ENCODE data around the gene HOOK2.
A peak's percentile ranks its signal among the peaks of the same experiment; 100 is the strongest.

HOOK2 gene

DNA sequence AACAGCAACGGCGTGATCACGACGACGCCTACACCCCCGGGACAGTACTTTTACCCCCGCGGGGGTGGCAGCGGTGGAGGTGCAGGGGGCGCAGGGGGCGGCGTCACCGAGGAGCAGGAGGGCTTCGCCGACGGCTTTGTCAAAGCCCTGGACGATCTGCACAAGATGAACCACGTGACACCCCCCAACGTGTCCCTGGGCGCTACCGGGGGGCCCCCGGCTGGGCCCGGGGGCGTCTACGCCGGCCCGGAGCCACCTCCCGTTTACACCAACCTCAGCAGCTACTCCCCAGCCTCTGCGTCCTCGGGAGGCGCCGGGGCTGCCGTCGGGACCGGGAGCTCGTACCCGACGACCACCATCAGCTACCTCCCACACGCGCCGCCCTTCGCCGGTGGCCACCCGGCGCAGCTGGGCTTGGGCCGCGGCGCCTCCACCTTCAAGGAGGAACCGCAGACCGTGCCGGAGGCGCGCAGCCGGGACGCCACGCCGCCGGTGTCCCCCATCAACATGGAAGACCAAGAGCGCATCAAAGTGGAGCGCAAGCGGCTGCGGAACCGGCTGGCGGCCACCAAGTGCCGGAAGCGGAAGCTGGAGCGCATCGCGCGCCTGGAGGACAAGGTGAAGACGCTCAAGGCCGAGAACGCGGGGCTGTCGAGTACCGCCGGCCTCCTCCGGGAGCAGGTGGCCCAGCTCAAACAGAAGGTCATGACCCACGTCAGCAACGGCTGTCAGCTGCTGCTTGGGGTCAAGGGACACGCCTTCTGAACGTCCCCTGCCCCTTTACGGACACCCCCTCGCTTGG, 16.9 kb upstream of the HOOK2 start (continued):
- peak; percentile 84; the same call in 1 of the 2 replicates for TF ChIP-seq ZNF335 (tag by site-specific recombination; conservative IDR thresholded peaks at IDR 0.05)
- peak; percentile 34; the same call in 1 of the 2 replicates for TF ChIP-seq SP7 (tag by site-specific recombination; IDR thresholded peaks at IDR 0.05)
- TF ChIP-seq, protein P1, sequence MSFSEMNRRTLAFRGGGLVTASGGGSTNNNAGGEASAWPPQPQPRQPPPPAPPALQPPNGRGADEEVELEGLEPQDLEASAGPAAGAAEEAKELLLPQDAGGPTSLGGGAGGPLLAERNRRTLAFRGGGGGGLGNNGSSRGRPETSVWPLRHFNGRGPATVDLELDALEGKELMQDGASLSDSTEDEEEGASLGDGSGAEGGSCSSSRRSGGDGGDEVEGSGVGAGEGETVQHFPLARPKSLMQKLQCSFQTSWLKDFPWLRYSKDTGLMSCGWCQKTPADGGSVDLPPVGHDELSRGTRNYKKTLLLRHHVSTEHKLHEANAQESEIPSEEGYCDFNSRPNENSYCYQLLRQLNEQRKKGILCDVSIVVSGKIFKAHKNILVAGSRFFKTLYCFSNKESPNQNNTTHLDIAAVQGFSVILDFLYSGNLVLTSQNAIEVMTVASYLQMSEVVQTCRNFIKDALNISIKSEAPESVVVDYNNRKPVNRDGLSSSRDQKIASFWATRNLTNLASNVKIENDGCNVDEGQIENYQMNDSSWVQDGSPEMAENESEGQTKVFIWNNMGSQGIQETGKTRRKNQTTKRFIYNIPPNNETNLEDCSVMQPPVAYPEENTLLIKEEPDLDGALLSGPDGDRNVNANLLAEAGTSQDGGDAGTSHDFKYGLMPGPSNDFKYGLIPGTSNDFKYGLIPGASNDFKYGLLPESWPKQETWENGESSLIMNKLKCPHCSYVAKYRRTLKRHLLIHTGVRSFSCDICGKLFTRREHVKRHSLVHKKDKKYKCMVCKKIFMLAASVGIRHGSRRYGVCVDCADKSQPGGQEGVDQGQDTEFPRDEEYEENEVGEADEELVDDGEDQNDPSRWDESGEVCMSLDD (tag by site-specific recombination; IDR thresholded peaks at IDR 0.05): peak; percentile 42
- 0 out of 2 replicates have a peak, but pooled peaks have one; percentile 72 for TF ChIP-seq ZNF501 (tag by site-specific recombination; IDR thresholded peaks at IDR 0.05)
- no peak; the same call in 1 of the 2 replicates for TF ChIP-seq ZBTB21 (tag by site-specific recombination; IDR thresholded peaks at IDR 0.05)
- no peak for TF ChIP-seq KLF10 (tag by site-specific recombination; IDR thresholded peaks at IDR 0.05)
- TF ChIP-seq SETDB1 (IDR thresholded peaks at IDR 0.05; ENCODE audit: insufficient read length, low read length): no peak
- TF ChIP-seq, protein P2, sequence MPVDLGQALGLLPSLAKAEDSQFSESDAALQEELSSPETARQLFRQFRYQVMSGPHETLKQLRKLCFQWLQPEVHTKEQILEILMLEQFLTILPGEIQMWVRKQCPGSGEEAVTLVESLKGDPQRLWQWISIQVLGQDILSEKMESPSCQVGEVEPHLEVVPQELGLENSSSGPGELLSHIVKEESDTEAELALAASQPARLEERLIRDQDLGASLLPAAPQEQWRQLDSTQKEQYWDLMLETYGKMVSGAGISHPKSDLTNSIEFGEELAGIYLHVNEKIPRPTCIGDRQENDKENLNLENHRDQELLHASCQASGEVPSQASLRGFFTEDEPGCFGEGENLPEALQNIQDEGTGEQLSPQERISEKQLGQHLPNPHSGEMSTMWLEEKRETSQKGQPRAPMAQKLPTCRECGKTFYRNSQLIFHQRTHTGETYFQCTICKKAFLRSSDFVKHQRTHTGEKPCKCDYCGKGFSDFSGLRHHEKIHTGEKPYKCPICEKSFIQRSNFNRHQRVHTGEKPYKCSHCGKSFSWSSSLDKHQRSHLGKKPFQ (tag by site-specific recombination; IDR thresholded peaks at IDR 0.05): no peak
- peak; percentile 73 for TF ChIP-seq EGR2 (tag by site-specific recombination; IDR thresholded peaks at IDR 0.05; ENCODE audit: low read depth)
- no peak for TF ChIP-seq ZNF585B (tag by site-specific recombination; IDR thresholded peaks at IDR 0.05)
- no peak; the same call in 1 of the 2 replicates for TF ChIP-seq GLI4 (tag by site-specific recombination; IDR thresholded peaks at IDR 0.05)
- 0 out of 2 replicates have a peak, but pooled peaks have one; percentile 42 for TF ChIP-seq ZNF391 (tag by site-specific recombination; IDR thresholded peaks at IDR 0.05; ENCODE audit: borderline replicate concordance, low read depth)
- TF ChIP-seq ZNF174 (tag by site-specific recombination; IDR thresholded peaks at IDR 0.05): no peak
- TF ChIP-seq, protein P3, sequence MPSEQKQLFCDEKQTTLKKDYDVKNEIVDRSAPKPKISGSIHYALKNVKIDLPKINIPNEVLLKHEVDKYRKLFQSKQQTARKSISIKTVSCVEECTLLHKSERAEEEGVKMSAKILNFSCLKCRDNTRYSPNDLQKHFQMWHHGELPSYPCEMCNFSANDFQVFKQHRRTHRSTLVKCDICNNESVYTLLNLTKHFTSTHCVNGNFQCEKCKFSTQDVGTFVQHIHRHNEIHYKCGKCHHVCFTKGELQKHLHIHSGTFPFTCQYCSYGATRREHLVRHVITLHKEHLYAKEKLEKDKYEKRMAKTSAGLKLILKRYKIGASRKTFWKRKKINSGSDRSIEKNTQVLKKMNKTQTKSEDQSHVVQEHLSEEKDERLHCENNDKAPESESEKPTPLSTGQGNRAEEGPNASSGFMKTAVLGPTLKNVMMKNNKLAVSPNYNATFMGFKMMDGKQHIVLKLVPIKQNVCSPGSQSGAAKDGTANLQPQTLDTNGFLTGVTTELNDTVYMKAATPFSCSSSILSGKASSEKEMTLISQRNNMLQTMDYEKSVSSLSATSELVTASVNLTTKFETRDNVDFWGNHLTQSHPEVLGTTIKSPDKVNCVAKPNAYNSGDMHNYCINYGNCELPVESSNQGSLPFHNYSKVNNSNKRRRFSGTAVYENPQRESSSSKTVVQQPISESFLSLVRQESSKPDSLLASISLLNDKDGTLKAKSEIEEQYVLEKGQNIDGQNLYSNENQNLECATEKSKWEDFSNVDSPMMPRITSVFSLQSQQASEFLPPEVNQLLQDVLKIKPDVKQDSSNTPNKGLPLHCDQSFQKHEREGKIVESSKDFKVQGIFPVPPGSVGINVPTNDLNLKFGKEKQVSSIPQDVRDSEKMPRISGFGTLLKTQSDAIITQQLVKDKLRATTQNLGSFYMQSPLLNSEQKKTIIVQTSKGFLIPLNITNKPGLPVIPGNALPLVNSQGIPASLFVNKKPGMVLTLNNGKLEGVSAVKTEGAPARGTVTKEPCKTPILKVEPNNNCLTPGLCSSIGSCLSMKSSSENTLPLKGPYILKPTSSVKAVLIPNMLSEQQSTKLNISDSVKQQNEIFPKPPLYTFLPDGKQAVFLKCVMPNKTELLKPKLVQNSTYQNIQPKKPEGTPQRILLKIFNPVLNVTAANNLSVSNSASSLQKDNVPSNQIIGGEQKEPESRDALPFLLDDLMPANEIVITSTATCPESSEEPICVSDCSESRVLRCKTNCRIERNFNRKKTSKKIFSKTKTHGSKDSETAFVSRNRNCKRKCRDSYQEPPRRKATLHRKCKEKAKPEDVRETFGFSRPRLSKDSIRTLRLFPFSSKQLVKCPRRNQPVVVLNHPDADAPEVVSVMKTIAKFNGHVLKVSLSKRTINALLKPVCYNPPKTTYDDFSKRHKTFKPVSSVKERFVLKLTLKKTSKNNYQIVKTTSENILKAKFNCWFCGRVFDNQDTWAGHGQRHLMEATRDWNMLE (tag by site-specific recombination; conservative IDR thresholded peaks at IDR 0.05; ENCODE audit: low read depth): no peak
- TF ChIP-seq BCL11A (tag by site-specific recombination; IDR thresholded peaks at IDR 0.05; ENCODE audit: low read depth): peak; percentile 65; the same call in 1 of the 2 replicates
- no peak for TF ChIP-seq ZNF621 (tag by site-specific recombination; IDR thresholded peaks at IDR 0.05)
- TF ChIP-seq, protein P4, sequence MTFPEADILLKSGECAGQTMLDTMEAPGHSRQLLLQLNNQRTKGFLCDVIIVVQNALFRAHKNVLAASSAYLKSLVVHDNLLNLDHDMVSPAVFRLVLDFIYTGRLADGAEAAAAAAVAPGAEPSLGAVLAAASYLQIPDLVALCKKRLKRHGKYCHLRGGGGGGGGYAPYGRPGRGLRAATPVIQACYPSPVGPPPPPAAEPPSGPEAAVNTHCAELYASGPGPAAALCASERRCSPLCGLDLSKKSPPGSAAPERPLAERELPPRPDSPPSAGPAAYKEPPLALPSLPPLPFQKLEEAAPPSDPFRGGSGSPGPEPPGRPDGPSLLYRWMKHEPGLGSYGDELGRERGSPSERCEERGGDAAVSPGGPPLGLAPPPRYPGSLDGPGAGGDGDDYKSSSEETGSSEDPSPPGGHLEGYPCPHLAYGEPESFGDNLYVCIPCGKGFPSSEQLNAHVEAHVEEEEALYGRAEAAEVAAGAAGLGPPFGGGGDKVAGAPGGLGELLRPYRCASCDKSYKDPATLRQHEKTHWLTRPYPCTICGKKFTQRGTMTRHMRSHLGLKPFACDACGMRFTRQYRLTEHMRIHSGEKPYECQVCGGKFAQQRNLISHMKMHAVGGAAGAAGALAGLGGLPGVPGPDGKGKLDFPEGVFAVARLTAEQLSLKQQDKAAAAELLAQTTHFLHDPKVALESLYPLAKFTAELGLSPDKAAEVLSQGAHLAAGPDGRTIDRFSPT (tag by site-specific recombination; IDR thresholded peaks at IDR 0.05): no peak
- no peak for TF ChIP-seq ZNF510 (tag by site-specific recombination; IDR thresholded peaks at IDR 0.05; ENCODE audit: insufficient replicate concordance)
- TF ChIP-seq, protein P5, sequence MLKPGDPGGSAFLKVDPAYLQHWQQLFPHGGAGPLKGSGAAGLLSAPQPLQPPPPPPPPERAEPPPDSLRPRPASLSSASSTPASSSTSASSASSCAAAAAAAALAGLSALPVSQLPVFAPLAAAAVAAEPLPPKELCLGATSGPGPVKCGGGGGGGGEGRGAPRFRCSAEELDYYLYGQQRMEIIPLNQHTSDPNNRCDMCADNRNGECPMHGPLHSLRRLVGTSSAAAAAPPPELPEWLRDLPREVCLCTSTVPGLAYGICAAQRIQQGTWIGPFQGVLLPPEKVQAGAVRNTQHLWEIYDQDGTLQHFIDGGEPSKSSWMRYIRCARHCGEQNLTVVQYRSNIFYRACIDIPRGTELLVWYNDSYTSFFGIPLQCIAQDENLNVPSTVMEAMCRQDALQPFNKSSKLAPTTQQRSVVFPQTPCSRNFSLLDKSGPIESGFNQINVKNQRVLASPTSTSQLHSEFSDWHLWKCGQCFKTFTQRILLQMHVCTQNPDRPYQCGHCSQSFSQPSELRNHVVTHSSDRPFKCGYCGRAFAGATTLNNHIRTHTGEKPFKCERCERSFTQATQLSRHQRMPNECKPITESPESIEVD (tag by site-specific recombination; IDR thresholded peaks at IDR 0.05): no peak
- TF ChIP-seq ZXDB (tag by site-specific recombination; IDR thresholded peaks at IDR 0.05): peak; percentile 43
- no peak for TF ChIP-seq HOXD13 (CRISPR knock-in tag; IDR thresholded peaks at IDR 0.05; ENCODE audit: borderline replicate concordance)
- peak; percentile 56; the same call in 1 of the 2 replicates for TF ChIP-seq YY1 (tag by site-specific recombination; IDR thresholded peaks at IDR 0.05)
- 0 out of 2 replicates have a peak, but pooled peaks have one; percentile 51 for TF ChIP-seq ZFP37 (tag by site-specific recombination; IDR thresholded peaks at IDR 0.05)

Measured in HEK293 (cell line).